Colon (tissue), 2 donors: ENCODE measurements around the gene BEGAIN.

Experiments used
- FAIRE-seq: peaks from 2 replicates; lab custom pipeline; 2012; peaks lifted over from hg19 to GRCh38; lab: Jason Lieb, UNC
- donor health status: control.
- donor health status: control.

The BEGAIN gene

GRCh38 chr14:100567877-100568163 is 19.4 kb downstream of the BEGAIN start:
- FAIRE-seq, result no peak

- FAIRE-seq, result no peak
Observed at GRCh38 chr14:100567009-100567876, 20.0 kb downstream of the BEGAIN start.

GRCh38 chr14:100566586-100566985 is 20.6 kb downstream of the BEGAIN start:
- FAIRE-seq, result no peak

- no peak for FAIRE-seq
Observed at GRCh38 chr14:100566119-100566518, 21.1 kb downstream of the BEGAIN start.

- FAIRE-seq, result no peak
Observed at GRCh38 chr14:100565650-100566049, 21.6 kb downstream of the BEGAIN start.

GRCh38 chr14:100564512-100564911 is 22.7 kb downstream of the BEGAIN start:
- FAIRE-seq, result no peak

GRCh38 chr14:100562751-100563150 is 24.5 kb downstream of the BEGAIN start:
- no peak for FAIRE-seq

- FAIRE-seq, result no peak
Observed at GRCh38 chr14:100561005-100561404, 26.2 kb downstream of the BEGAIN start.

- no peak for FAIRE-seq
Observed at GRCh38 chr14:100560471-100560870, 26.7 kb downstream of the BEGAIN start.

GRCh38 chr14:100559455-100559854 is 27.8 kb downstream of the BEGAIN start:
- FAIRE-seq, result no peak

GRCh38 chr14:100558966-100559365 is 28.3 kb downstream of the BEGAIN start:
- no peak for FAIRE-seq

GRCh38 chr14:100558226-100558625 is 29.0 kb downstream of the BEGAIN start:
- no peak for FAIRE-seq

GRCh38 chr14:100557658-100558057 is 29.6 kb downstream of the BEGAIN start:
- FAIRE-seq, result no peak

GRCh38 chr14:100556936-100557505 is 30.2 kb downstream of the BEGAIN start:
- FAIRE-seq, result no peak

- no peak for FAIRE-seq
Observed at GRCh38 chr14:100556140-100556475, 31.1 kb downstream of the BEGAIN start.

- FAIRE-seq, result no peak
Observed at GRCh38 chr14:100555436-100556139, 31.6 kb downstream of the BEGAIN start.

- FAIRE-seq, result no peak
Observed at GRCh38 chr14:100554696-100555320, 32.4 kb downstream of the BEGAIN start.

- no peak for FAIRE-seq
Observed at GRCh38 chr14:100554082-100554677, 33.0 kb downstream of the BEGAIN start.

GRCh38 chr14:100553471-100553870 is 33.7 kb downstream of the BEGAIN start:
- no peak for FAIRE-seq

GRCh38 chr14:100552524-100553125 is 34.6 kb downstream of the BEGAIN start:
- FAIRE-seq, result no peak

- FAIRE-seq, result no peak
Observed at GRCh38 chr14:100551056-100551455, 36.2 kb downstream of the BEGAIN start.
